ENCODE data around the gene PRRX2.

Gene PRRX2

GRCh38 chr9:129704807-129705206 lies 39.4 kb downstream of the PRRX2 start:
- no peak for DNase-seq (ENCODE audit: low spot score)

DNA sequence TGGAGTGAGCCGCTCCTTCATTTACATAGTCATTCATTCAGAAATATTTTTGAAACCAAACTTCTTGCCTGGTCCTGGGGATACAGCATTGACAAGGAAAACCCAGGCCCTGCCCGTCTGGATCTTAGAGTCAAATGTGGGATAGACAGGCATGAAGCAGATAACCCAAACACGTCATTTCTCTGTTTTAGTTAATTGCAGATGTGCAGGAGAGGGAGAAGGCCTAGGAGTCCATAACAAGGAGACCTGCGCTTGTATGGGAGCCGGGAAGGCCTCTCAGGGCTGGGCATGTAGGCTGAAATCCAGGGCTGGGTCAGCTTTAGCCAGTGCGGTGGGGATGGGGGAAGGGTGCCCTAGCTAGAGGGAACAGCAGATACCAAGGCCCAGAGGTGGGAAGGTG lies 43.3 kb downstream of the PRRX2 start:
- DNase-seq (ENCODE audit: low spot score) = no peak

DNA sequence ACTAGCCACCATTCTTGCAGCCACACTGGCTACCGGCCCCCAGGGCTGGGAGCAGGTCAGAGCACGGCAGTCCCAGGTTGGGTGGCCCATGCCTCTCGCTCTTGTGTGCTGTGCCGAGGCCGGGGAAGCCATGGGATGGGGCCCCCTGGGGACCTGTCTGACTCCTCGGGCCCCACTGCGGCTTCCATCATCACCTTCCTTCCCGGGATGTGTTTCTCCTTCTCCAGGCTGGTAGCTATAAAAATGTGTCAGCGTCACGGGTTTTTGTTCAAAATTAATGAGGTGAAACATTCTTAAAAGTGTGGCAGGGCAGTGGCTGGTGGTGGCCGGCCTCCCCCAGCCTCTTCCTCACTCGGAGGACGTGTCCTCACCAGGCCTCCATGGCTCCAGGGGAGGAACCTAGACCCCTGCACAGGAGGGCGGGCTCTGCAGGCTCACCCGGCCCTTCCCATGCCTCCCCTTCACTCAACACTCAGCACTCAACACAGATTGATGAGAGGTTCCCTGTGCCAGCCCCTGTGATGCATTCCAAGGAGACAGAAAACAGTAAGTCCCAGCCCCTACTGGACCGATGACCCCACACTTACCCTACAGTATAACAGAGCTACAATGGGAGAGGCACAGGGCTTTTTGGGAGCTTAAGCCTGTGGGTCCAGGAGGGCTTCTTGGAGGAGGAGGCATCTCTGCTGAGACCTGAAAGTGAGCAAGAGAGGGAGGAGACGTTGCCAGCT lies 44.2 kb downstream of the PRRX2 start:
- peak; percentile 72 for DNase-seq (ENCODE audit: low spot score)

DNA sequence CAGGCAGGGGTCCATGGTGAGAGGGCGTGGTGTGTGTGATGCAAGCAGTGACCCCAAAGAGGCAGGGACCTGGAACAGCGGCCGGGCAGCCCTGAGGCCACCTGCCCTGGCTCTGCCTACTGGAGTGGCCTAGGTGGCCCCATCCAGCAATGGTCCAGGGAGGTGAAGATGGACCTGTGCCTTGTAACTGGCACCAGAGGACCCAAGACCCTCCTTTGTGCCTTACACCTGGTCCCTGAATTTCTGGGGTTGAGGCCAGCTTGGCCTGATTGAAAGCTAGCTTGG lies 44.7 kb downstream of the PRRX2 start:
- no peak for DNase-seq (ENCODE audit: low spot score)

DNA sequence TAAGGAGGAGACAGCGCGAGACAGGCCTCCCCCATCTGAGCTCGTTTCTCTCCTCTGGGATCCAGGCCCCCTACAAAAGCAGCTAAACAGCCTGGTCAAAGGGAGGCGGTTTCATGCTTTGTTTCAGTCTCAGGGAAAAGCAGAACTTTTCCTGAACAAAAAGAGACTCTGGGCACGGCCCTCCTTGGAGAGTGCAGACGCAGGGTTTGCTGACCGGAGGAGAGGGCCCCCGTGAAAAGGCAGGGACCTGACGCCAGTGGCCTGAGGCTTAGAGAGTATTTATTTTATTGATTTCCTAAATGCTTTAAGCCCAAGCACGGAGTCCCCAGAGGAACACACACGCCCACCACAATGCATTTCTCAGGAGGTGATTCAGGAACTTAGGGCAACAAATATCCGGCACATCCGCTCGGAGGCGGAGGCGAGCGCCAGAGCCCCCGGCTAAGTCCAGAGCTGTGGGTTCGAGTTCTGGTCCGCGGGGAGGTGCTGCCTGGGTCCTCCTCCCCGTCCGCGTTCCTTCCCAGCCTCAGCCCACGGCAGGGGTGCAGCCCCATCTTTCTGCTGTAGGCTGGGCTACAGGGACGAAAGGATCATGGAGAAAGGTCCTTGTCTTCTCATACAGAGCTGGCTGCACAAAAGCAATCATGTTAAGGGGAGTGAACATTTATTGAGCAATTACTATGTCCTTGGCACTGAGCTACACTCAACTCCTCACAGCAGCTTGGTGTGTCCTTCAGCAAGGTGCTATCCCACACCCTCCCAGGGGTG lies 47.4 kb downstream of the PRRX2 start:
- DNase-seq (ENCODE audit: low spot score) = no peak

- no peak for DNase-seq (ENCODE audit: low spot score)
These were observed 47.9 kb downstream of the PRRX2 start for GRCh38 chr9:129713402-129713679.

DNA sequence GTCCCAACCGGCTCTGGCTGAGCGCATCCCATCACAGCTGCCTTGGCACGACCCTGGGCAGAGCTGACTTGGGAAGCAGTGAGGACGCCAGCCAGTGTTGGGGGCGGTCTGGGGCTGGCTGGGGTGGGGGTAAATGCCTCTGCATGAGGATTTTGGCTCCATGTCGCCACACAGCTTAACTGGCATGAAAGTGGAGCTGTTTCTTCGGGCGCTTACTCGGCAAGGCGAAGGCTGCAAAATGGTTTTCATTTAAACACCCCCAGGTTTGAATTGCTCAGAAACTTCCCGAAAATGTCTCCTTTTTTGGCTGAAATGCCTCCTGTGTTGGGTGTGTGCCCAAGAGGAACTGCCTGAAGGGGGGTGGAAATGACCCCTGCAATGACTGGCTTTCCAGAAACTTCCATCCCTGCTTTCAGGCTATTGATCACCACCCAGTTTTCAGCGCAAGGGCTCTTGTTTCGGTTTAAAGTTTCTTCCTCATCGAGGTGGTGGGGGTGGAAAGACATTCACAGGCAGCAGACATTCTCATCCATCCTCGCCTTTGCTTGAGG lies 49.1 kb downstream of the PRRX2 start:
- DNase-seq (ENCODE audit: low spot score) = no peak

- DNase-seq (ENCODE audit: low spot score) = no peak
These were observed 50.6 kb downstream of the PRRX2 start for GRCh38 chr9:129716091-129716490.

DNA sequence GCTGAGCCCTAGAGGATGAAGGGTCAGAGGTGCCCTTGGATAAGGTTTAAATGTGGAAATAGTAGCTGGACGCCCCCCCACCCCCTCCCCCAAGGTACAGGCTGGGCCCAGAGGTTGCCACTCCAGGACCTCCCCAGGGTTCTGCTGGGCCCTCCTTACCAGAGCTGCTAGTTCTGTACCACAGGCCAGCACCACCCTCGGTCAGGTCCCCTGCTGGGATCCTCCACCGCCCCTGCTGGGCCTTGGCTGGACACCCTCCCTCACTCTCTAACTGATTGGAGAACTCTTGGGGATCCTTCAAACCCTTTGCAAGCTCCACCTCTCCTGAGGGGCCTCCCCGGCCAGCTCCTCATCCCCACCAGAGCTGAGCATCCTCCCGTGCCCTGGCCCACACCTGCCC lies 52.5 kb downstream of the PRRX2 start:
- no peak for DNase-seq (ENCODE audit: low spot score)

DNA sequence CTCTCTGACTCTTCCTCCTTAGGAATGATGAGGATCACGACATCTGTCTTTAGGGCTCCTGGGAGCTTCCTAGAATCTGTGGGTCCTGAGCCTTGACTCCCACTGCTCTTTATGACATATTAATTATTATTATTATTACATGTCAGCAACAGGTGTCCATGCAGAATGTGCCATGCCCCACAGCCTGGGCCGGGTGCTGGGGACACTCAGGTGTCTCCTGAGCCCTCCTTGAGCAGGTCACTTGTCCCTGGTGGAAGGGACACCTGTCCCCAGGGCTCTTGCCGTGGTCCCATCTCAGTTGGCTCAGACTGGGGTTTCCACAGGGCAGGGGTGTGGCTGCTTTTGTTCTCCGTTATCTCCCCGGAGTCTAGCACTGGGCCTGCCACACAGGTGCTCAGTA lies 53.2 kb downstream of the PRRX2 start:
- DNase-seq (ENCODE audit: low spot score) = no peak

- no peak for DNase-seq (ENCODE audit: low spot score)
These were observed 53.7 kb downstream of the PRRX2 start for GRCh38 chr9:129719135-129719534.

DNA sequence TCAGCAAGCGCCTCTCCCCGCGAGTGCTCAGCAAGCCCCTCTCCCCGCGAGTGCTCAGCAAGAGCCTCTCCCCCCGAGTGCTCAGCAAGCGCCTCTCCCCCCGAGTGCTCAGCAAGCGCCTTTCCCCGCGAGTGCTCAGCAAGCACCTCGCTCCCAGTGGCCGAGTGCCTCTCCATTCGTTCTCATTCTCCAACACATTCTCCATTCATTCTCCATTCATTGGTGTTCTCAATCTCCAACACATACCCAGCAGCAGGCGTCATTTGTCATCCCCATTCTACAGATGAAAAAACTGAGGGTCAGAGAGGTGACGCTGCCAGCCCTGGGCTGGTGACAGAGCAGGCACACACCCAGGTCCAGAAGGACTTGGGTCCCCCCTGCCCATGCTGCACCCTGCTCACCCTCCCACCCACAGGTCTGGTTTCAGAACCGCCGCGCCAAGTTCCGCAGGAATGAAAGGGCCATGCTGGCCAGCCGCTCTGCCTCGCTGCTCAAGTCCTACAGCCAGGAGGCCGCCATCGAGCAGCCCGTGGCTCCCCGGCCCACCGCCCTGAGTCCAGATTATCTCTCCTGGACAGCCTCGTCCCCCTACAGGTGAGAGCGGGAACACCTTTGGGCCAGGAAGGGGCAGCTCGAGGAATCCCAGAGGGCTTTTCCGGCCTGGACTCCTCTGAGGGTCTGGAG lies 54.9 kb downstream of the PRRX2 start:
- DNase-seq (ENCODE audit: low spot score) = no peak

DNA sequence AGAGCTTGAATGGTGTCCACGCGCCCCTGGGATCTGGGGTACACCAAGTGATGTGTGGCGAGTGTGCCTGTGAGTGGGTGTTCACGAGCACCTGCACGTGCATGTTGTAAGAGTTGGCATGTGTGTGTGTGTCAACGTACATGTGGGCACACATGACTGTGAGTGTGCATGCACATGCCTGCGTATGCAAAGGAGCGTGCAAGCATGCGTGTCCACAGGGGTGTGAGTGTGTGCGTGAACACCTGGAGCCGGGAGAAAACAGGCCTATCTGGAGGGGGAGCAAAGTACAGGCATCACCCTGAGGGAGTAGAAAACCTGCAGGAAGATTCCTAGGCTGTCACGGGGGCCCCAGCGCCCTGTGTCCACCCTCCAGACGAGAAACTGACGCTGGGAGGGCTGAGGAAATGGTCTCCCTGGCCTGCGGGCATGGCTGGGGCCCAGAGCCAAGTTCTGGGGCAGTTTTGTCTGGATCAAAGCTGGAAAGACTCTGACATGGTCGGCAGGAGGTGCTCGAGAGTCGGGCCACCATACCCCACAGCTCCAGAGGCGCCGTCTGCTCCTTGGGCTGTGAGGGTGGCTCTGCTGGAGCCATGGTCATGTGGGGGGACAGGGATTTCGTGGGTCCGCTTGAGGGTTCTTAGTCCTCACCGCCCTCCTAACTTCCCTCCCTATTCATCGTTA lies 55.6 kb downstream of the PRRX2 start:
- DNase-seq (ENCODE audit: low spot score) = no peak

DNA sequence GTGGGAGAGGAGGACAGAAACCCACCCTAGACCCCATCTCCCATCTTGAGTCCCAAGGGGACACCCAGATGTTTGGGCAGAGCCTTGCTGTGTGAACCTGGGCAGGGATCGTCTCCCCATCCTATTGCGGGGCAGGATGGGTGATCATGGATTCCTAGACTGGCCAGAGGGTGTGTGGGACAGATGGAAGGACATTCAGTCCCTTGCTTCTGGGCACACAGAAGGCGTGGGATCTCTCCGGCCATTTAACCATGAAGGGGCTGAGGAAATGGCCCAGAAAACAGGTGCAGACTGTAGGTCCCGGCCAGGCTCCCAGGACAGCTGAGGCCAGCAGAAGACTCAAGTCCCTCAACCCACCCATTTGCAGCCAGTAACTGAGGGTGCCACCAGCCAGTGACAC lies 57.5 kb downstream of the PRRX2 start:
- DNase-seq (ENCODE audit: low spot score) = no peak

- no peak for DNase-seq (ENCODE audit: low spot score)
These were observed 59.2 kb downstream of the PRRX2 start for GRCh38 chr9:129724456-129725190.

DNA sequence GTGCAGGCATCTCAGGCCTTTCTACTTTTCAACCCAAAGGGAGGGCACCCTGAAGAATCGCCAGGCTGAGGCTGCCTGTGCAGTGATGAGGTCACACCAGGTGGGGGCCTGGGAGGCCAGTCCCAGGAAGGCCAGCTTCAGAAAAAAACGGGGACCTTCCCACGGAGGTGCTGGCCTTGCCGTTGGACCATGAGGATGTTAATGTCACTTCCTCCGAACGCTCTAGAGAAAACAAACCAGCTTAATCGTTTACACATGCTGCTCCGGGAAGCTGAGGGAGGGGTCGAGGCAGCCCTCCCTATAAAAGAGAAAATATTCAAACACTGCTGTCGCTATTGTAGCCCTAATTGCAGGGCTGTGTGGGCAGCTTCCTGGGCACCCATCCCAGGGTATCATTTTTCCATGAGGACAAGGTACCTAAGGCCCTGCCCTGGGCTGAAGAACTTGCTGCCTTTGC lies 60.4 kb downstream of the PRRX2 start:
- no peak for DNase-seq (ENCODE audit: low spot score)

DNA sequence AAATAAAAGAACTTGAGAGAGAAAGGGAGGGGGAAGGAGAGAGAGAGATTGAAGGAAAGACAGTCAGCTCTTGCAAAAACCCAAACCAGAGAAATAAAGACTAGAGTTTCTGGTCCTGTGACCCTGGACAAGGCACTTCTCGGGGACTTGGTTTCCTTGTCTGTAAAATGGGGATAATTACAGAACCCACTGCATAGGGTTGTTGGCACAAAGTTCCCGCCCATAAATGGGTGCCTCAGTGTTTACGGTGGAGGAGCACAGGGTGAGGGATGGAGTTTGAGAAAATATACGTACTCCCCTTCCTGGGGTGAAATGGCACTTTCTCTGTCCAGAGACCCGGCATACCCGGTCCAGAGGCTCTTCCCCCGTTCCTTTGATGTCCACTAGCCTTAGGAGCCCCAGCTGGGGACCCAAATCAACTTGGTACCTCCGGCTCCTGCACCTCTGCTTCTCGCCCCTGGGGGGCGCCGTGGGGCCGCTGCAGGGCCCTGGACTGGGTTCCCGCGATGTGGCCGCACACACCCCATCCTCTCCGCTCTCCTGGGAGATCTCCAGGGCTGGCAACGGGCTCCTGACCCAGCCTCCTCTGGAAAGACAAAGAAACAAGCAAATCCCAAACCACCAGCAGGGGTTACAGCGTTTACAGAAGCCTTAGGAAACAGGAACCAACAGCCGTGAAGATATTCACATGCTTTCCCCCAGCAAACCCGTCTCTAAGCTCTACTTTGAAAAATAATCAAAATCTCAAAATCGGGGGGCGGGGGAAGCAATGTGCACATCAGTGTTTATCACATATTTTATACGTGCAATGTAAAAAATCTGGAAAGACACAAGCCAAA lies 61.1 kb downstream of the PRRX2 start:
- DNase-seq (ENCODE audit: low spot score) = peak; percentile 59

GRCh38 chr9:129728744-129729143 lies 63.3 kb downstream of the PRRX2 start:
- no peak for DNase-seq (ENCODE audit: low spot score)

DNA sequence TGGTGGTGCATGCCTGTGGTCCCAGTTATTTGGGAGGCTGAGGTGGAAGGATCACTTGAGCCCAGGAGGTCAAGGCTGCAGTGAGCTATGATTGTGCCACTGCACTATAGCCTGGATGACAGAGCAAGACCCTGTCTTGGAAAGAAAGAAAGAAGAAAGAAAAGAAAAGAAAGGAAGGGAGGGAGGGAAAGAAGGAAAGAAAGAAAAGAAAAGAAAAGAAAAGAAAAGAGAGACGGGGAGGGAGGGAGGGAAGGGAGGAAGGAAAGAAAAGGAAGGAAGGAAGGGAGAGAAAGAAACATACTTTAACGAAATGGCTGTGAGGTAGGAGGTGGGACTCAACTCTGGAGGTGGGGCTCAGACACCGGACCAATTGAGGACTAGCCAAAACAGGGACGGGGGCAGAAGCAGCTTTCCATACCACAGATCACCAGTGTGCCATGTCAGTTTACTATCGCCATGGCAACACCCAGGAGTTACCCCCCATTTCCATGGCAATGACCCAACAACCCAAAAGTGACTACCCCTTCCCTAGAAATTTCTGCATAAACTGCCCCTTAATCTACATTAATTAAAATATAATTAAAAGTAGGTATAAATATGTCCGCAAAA lies 66.1 kb downstream of the PRRX2 start:
- no peak for DNase-seq (ENCODE audit: low spot score)

- no peak for DNase-seq (ENCODE audit: low spot score)
These were observed 66.7 kb downstream of the PRRX2 start for GRCh38 chr9:129732100-129732499.

All from kidney tubule cell (primary cell).